ENCODE results near the gene UBXN1.
"Not testable (repeated sequence)": the region's sequence is repeated elsewhere in the genome, so short reads cannot be mapped to it uniquely, and the experiment has no call there.

UBXN1 gene

GRCh38 chr11:62669420-62670161 lies 9.3 kb downstream of the UBXN1 start:
- DNase-seq, result no peak

DNA sequence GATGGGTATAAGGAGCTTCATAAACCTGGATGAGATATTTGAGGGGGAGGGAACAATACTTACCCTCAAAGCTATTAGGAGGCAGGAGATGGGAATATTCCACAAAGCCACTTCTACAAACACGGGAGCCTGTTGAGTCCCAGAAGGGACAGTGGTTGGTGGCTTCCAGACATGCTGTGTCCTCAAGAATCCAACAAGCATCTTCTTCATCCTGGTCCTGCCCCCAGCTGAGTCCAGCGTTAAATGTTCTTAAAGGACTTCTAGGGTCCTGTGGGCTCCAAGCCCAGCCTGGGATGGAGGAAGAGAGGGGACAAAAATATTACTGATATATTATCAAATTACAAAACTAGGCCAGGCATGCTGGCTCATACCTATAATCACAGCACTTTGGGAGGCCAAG lies 11.4 kb downstream of the UBXN1 start:
- no peak for DNase-seq

DNA sequence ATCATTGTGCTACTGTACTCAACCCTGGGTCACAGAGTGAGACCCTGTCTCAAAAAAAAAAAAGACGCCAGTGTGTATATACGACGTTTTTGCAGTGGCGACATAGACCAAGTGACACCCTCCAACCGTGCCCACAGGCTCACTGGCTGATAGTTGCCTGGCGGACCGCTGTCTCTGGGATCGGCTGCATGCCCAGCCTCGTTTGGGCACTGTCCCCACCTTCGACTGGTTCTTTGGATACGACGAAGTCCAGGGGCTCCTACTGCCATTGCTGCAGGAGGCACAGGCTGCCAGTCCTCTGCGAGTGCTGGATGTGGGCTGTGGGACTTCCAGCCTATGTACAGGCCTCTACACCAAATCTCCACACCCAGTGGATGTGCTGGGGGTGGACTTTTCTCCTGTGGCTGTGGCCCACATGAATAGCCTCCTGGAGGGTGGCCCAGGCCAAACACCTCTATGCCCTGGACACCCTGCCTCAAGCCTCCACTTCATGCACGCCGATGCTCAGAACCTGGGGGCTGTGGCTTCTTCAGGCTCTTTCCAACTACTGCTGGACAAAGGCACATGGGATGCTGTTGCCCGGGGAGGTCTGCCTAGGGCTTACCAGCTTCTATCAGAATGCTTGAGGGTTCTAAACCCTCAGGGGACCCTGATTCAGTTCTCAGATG lies 12.5 kb downstream of the UBXN1 start:
- no peak for DNase-seq

DNA sequence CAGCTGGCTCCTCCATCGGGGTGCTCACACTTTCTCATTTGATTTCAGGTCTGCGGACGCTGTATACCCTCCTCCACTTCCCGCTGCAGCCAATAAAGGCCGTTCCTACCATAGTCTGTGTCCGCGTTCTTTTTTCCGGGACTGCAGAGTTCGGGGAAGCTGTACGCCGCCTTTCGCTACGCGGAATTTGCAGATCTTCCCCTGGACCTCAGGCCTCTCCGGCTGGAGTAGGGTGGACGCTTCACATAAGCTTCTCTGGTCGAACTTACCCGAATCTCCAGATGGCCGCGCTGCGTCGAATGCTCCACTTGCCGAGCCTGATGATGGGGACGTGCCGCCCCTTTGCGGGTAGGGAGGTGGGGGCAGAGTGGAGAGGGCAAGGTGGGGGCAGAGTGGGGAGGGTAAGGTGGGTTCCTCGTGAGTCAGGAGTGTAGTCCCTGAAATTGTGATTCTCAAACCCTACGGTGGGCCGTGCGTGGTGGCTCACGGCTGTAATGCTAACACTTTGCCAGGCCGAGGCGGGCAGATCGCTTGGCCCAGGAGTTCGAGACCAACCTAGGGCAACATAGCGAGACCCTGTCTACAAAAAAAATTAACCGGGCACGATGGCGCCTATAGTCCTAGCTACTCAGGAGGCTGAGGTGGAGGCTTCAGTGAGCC lies 13.1 kb downstream of the UBXN1 start:
- DNase-seq, result no peak

- peak; percentile 51 for DNase-seq
Observed at GRCh38 chr11:62665075-62665598, 13.7 kb downstream of the UBXN1 start, which contains the start of the genes C11orf98 and CSKMT. Gene C11orf98, minus strand, starts transcription at chr11:62665210. Its CDS starts 41 bp downstream, at chr11:62665169. Gene CSKMT, plus strand, starts transcription at chr11:62665312. Its CDS starts 568 bp downstream, at chr11:62665880.

- no peak for DNase-seq
Observed at GRCh38 chr11:62664405-62665074, 14.3 kb downstream of the UBXN1 start.

DNA sequence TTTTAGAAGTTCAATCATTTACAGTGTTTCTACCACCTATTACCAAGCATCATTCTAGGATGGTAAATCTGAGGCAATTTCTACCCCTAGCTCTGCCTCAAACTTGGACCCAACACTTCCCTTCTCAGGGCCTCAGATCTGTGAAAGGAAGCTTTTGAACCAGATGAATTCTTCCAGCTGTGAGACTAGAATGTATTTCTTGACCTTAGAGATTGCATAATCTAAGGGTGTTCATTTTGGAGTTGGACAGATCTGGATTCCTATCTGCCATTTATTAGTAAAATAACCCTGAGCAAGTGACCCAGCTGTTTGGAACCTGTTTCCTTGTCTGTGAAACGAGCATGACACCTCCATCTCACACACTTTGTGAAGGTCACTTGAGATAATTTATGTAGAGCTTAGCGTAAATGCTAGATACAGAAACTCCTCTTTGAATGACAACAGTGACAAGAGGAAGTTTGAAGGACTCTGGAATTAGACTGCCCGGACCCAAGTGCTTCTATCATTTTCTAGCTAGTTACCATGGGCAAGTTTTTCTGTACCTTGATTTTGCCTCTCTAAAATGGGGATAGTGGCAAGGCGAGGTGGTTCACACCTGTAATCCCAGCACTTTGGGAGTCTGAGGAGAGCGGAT lies 22.0 kb downstream of the UBXN1 start:
- DNase-seq, result no peak

DNA sequence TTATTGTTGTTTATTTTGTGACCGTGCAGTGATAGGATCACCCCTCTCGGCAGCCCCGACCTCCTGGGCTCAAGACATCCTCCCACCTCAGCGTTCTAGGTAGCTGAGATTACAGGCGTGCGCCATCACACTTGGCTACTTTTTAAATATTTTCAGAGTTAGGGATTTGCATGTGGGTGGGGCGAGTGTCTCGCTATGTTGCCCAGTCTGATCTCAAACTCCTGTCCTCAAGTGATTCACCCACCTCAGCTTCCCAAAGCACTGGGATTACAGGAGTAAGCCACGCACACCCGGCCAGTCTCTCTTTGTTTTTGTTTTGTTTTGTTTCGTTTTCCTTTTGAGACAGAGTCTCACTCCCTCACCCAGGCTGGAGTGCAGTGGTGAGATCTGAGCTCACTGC lies 24.6 kb downstream of the UBXN1 start:
- no peak for DNase-seq

DNA sequence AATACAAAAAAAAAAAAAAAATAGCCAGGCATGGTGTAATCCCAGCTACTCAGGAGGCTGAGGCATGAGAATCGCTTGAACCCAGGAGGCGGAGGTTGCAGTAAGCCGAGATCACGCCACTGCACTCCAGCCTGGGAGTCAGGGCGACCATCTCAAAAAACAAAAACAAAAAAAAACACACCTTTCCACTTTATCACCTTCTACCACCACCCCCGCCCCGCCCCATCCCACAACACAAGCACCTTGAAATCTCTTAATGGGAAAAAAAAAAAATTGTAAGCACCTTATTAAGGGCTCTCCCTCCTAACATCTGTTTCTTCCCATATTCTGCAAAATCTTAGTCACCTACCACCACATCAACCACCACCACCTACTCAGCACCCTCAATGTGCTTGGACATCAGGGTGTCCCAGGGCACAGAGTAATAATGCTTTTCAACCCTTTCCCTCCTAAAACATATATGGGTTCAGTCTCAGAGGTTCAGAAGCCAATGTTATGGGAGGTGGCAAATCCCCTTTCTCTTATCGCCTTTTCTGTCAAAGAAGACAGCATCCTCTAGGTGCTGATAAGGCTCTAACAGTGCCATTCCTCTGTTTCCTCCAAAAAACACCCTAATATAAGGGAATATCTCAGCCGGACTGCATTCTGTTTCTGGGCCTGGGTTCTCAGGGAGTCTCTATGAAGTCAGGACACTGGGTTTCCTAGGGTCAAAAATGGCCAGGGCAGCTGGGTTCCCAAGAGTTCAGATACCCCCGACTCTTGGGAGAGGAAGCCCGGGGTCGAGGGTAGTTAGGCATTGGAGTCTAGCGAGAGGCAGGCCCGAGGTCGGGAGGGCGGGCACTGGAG lies 26.5 kb downstream of the UBXN1 start:
- DNase-seq, result no peak

- DNase-seq, result not testable (repeated sequence)
Observed at GRCh38 chr11:62650283-62650682, 28.6 kb downstream of the UBXN1 start.

GRCh38 chr11:62649486-62649885 lies 29.4 kb downstream of the UBXN1 start:
- DNase-seq, result no peak

GRCh38 chr11:62648967-62649364 lies 29.9 kb downstream of the UBXN1 start:
- no peak for DNase-seq

- no peak for DNase-seq
Observed at GRCh38 chr11:62648185-62648966, 30.5 kb downstream of the UBXN1 start.

DNA sequence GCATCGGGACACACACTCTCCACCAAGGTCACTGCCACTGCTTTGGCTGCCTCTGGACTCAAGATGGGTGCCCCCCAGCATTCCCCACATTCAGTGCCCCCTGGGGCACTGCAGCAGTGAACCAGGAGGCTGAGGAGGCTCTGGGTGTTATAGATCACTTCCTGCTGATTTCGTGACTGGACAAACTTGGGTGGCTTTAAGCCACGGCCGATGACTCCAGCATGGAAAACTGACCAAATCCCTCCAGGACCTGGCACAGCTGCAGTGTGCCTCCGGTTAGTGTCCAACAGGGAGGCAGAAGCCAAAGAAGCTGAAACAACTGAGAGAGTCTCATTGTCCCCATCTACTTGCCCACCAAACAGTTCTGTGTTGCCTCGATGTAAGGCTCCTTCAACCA lies 31.3 kb downstream of the UBXN1 start:
- DNase-seq, result no peak

- no peak for DNase-seq
Observed at GRCh38 chr11:62646825-62647608, 31.9 kb downstream of the UBXN1 start.

DNA sequence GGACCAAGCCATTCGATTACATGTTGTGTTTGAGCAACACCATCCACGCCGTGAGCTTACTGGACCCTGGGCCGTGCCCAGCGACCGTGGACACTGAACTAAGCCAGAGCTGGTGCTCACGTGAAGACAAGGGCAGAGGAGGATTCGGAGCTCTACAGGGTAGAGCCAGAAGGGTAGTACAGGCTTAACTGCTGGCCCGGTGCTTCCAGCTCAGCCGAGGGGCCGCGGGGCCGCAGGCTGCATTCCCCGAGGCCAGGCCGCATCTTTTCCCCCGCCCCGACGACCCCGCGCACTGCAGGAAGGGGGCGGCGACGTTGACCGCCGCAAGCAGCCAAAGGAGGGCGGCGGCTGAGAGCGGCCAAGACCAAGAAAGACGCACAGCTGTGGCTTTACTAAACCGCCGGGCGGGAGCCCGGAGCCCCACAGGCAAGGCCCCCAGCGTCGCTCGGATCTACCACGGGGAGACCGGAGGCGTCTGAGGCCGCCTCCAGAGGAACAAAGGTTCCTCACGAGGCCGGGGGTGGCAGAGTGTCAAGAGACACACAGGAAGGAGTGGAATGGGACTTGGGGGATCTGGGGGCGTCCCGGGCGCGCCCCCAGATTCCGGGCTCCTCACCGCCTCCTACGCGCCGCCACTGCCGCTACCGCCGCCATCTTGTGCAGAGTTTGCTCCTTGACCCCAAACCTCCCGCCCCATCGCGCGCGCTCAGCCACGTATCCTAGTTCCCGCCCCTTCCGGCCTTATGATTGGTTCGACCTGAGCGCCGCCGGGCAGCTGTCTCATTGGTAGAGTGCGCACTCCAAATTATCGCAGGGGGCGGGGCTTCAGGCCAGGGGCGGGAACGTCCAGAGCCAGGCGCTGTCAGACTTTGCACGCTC lies 32.7 kb downstream of the UBXN1 start, which contains the start of gene GANAB:
Gene GANAB (minus strand): TSS at position 668 of the 879 bp plus-strand sequence. CDS start 14 bp downstream, at position 654.
- peak; percentile 84 for DNase-seq

GRCh38 chr11:62645671-62645945 lies 33.3 kb downstream of the UBXN1 start:
- no peak for DNase-seq

DNA sequence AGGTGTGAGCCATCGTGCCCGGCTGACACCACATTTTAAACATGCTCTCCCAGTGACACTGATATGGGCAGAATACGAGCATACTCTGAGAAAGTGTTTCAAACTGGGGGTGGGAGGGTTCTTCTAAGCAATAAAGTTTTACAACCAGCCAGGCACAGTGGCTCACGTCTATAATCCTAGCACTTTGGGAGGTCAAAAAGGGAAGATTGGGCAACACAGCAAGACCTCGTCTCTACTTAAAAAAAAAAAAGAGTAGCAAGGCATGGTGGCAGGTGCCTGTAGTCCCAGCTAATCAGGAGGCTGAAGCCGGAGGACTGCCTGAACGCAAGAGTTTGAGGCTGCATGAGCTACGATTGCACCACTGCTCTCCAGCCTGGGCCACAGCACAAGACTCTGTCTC lies 34.7 kb downstream of the UBXN1 start:
- DNase-seq, result no peak

DNA sequence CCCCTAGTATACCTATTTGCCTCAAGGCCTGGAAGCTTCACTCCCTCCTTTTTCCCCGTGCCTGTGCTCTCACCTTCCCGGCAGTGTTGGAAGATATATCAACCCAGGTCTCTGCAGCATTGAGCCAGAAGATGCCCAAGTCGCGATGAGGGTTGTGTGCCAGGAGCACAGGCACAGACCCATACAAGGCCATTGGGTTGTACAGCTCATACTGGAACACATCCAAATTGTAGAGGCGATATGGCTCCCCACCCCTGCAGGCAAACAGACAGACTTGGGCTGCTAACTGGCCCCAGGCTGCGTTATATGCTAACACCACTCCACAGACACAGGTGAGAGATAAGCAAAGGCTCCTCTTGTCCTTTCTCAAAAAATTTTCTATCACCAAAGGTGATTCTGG lies 46.4 kb downstream of the UBXN1 start:
- DNase-seq, result no peak
